HuH-7.5 (cell line): ENCODE measurements around the gene MOB3B.

Source experiments
- DNase-seq: peaks from one replicate; pipeline ENCODE4 v3.0.0; 2011; ENCODE audit warnings: low spot score

Gene MOB3B

GRCh38 chr9:27387722-27388121 is 141.9 kb downstream of the MOB3B start:
- no peak for DNase-seq

GRCh38 chr9:27386571-27387091 is 143.0 kb downstream of the MOB3B start:
- DNase-seq: no peak

- no peak for DNase-seq
Observed at GRCh38 chr9:27385606-27386322, 143.8 kb downstream of the MOB3B start.

- DNase-seq: no peak
Observed at GRCh38 chr9:27384262-27385014, 145.2 kb downstream of the MOB3B start.

- no peak for DNase-seq
Observed at GRCh38 chr9:27383524-27383923, 146.1 kb downstream of the MOB3B start.

- DNase-seq: no peak
Observed at GRCh38 chr9:27382975-27383374, 146.6 kb downstream of the MOB3B start.

GRCh38 chr9:27382308-27382707 is 147.3 kb downstream of the MOB3B start:
- DNase-seq: no peak

GRCh38 chr9:27379311-27380251 is 150.0 kb downstream of the MOB3B start:
- no peak for DNase-seq

GRCh38 chr9:27377811-27378456 is 151.7 kb downstream of the MOB3B start:
- no peak for DNase-seq

GRCh38 chr9:27377147-27377807 is 152.3 kb downstream of the MOB3B start:
- no peak for DNase-seq

- DNase-seq: no peak
Observed at GRCh38 chr9:27373851-27374250, 155.8 kb downstream of the MOB3B start.

- no peak for DNase-seq
Observed at GRCh38 chr9:27372615-27373014, 157.0 kb downstream of the MOB3B start.

- DNase-seq: no peak
Observed at GRCh38 chr9:27371382-27371781, 158.2 kb downstream of the MOB3B start.

GRCh38 chr9:27369591-27369990 is 160.0 kb downstream of the MOB3B start:
- no peak for DNase-seq

- no peak for DNase-seq
Observed at GRCh38 chr9:27368316-27368985, 161.2 kb downstream of the MOB3B start.

GRCh38 chr9:27367921-27368315 is 161.7 kb downstream of the MOB3B start:
- no peak for DNase-seq

- DNase-seq: no peak
Observed at GRCh38 chr9:27367175-27367798, 162.3 kb downstream of the MOB3B start.

GRCh38 chr9:27365707-27366376 is 163.8 kb downstream of the MOB3B start:
- no peak for DNase-seq

GRCh38 chr9:27362447-27363210 is 167.0 kb downstream of the MOB3B start:
- DNase-seq: no peak
